Ovary (tissue), 1 donor: ENCODE results near the gene TPST2.

ENCODE experiments used
- EP300 ChIP-seq: sonication (generic); formaldehyde crosslinking; IDR thresholded peaks from one replicate; pipeline ENCODE4 v1.6.1; 2017; ENCODE audit warnings: antibody characterized with exemption
- POLR2A ChIP-seq: fragments of 450-650 bp; IDR thresholded peaks from one replicate; pipeline ENCODE4 v1.6.1; 2017; ENCODE audit warnings: antibody characterized with exemption, mild to moderate bottlenecking, moderate library complexity

DNA sequence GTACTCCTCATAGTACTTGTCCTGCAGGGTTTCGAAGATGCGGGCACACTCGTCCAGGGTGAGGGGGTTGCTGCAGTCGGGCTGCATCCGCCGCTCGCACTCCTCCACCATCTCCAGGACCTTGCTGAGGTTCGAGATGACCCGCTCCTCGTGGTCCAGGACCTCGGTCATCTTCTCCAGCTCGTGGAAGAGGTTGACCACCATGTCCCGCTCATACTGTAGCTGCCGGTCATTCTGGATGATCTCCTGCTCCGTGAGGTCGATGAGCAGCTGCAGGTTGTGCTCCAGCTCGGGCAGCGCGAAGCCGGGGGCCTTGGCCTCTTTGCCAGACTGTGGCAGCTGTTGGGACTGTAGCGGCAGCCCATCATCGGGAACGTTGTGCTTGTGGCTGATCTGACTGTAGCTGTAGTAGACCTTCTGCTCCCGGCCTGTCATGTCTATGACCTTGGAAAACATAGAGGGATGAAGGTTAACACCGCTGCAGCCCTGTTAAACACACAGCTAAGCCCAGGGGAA, 90.7 kb downstream of the TPST2 start:
- TF ChIP-seq EP300 (no peak), POLR2A (no peak)
